ENCODE results near the gene SNAI1. TPM values are rescaled to one million over a fixed set of nuclear protein-coding genes. Genes with fewer than 3 reads are reported as not detected.

Gene SNAI1
- total and polyA plus RNA-seq, 11 donors = 0.37 to 6.7 (median 1.6) TPM

- no peak for DNase-seq
- peak in 1 of 4 donors; percentile 0 for ATAC-seq
- H3K27me3 ChIP-seq = no peaks in the 10 kb centered on the region
- no peaks in the 10 kb centered on the region for H3K9me3 ChIP-seq
- peak overlapping the region in 8 of 12 donors; percentile 48 to 78 (median 66) for H3K4me3 ChIP-seq
- TF ChIP-seq, protein P1, sequence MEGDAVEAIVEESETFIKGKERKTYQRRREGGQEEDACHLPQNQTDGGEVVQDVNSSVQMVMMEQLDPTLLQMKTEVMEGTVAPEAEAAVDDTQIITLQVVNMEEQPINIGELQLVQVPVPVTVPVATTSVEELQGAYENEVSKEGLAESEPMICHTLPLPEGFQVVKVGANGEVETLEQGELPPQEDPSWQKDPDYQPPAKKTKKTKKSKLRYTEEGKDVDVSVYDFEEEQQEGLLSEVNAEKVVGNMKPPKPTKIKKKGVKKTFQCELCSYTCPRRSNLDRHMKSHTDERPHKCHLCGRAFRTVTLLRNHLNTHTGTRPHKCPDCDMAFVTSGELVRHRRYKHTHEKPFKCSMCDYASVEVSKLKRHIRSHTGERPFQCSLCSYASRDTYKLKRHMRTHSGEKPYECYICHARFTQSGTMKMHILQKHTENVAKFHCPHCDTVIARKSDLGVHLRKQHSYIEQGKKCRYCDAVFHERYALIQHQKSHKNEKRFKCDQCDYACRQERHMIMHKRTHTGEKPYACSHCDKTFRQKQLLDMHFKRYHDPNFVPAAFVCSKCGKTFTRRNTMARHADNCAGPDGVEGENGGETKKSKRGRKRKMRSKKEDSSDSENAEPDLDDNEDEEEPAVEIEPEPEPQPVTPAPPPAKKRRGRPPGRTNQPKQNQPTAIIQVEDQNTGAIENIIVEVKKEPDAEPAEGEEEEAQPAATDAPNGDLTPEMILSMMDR (IDR thresholded peaks at IDR 0.05) = no peak
- TF ChIP-seq POLR2A (IDR thresholded peaks at IDR 0.05) = no peak
- peaks cover 0 to 7% (median 0%) of the 10 kb centered on the region in 9 donors for H3K36me3 ChIP-seq
- intact Hi-C loops (cut with DNase I) = loop anchor here in 7 of 10 donors (2.0 to 10.0 kb wide), 6 partner anchors 65 to 483 kb away; no protein-coding TSS in a partner anchor
- H3K4me1 ChIP-seq = peaks cover 0 to 56% (median 37%) of the 10 kb centered on the region in 12 donors
- WGBS, 4 donors = 31 to 37% (median 36%) methylated on average over 11 to 12 of the region's 12 CpGs
- H3K27ac ChIP-seq = peak overlapping the region in 9 of 12 donors; percentile 8 to 86 (median 75)
Measured at GRCh38 chr20:49982072-49982345, 771 bp upstream of the SNAI1 start.

DNA sequence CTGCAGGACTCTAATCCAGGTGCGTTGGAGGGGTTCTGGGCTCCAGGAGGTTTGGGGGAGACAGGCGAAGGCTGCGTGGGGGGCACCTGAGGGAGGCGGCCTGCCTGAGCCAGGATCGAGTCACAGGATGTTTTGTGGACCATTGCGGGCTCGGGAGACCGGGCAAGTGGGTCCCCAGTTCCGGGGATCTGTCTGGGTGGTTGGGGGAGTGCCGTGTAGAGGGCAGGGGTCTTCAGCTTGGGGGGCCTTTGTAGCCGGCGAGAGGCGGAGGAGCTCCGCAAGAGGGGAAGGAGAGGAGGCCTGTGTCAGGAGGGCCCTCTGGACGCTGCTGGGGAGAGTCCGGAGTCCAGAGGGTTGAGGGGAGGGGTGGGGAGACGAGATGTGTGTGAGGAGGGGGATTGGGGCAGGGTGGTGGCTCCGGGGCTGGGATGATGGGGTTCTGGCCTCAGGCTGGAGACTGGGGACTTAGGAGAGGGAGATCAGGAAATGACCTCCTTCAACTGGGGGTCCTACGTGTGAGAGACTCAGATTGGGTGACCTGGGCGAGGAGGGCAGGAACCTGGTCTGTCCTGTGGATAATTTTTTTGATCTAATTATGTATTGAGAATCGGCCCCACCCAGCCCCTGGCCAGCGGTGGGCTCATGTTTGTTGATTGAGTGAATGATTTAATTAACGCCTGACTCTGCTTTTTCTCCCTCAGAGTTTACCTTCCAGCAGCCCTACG, 505 bp downstream of the SNAI1 start:
- no peaks in the 10 kb centered on the region for H3K9me3 ChIP-seq
- peaks cover 0 to 68% (median 42%) of the 10 kb centered on the region in 12 donors for H3K4me1 ChIP-seq
- 23 to 34% (median 28%) methylated on average over 22 to 24 of the region's 24 CpGs for WGBS, 4 donors
- DNase-seq = no peak
- intact Hi-C loops (cut with DNase I) = loop anchor here in 7 of 10 donors (1.0 to 10.0 kb wide), 7 partner anchors 64 to 482 kb away; no protein-coding TSS in a partner anchor
- H3K27me3 ChIP-seq = no peaks in the 10 kb centered on the region
- H3K36me3 ChIP-seq = peaks cover 0 to 11% (median 0%) of the 10 kb centered on the region in 9 donors
- TF ChIP-seq POLR2A (IDR thresholded peaks at IDR 0.05) = no peak
- TF ChIP-seq, protein P1 (IDR thresholded peaks at IDR 0.05) = no peak
- peak overlapping the region; percentile 3 to 86 (median 78) for H3K27ac ChIP-seq
- peak overlapping the region; percentile 23 to 78 (median 60) for H3K4me3 ChIP-seq
- ATAC-seq = peak in 1 of 4 donors; percentile 10

DNA sequence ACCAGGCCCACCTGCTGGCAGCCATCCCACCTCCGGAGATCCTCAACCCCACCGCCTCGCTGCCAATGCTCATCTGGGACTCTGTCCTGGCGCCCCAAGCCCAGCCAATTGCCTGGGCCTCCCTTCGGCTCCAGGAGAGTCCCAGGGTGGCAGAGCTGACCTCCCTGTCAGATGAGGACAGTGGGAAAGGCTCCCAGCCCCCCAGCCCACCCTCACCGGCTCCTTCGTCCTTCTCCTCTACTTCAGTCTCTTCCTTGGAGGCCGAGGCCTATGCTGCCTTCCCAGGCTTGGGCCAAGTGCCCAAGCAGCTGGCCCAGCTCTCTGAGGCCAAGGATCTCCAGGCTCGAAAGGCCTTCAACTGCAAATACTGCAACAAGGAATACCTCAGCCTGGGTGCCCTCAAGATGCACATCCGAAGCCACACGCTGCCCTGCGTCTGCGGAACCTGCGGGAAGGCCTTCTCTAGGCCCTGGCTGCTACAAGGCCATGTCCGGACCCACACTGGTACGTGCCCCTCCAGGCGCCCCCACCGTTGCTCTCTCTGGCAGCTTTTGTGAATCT, 1.1 kb downstream of the SNAI1 start:
- H3K9me3 ChIP-seq = no peaks in the 10 kb centered on the region
- H3K27me3 ChIP-seq = no peaks in the 10 kb centered on the region
- intact Hi-C loops (cut with DNase I) = loop anchor here in 7 of 10 donors (1.0 to 10.0 kb wide), 7 partner anchors 63 to 481 kb away; no protein-coding TSS in a partner anchor
- H3K4me1 ChIP-seq = peaks cover 0 to 74% (median 47%) of the 10 kb centered on the region in 12 donors
- peak overlapping the region; percentile 3 to 86 (median 78) for H3K27ac ChIP-seq
- peak in 2 of 5 donors; percentile 39 to 43 for DNase-seq
- peaks cover 0 to 14% (median 0%) of the 10 kb centered on the region in 9 donors for H3K36me3 ChIP-seq
- ATAC-seq = no peak
- 61 to 66% (median 63%) methylated on average over 14 to 18 of the region's 18 CpGs for WGBS, 4 donors
- H3K4me3 ChIP-seq = peak overlapping the region; percentile 23 to 78 (median 60)
- TF ChIP-seq POLR2A (IDR thresholded peaks at IDR 0.05) = no peak
- TF ChIP-seq, protein P1 (IDR thresholded peaks at IDR 0.05) = no peak
